ENCODE results near the gene AQP1. TPM values are rescaled to one million over a fixed set of nuclear protein-coding genes. Genes with fewer than 3 reads are reported as not detected.

The AQP1 gene
- total RNA-seq, 1 experiment from 2014 or later = 0.52 TPM

DNA sequence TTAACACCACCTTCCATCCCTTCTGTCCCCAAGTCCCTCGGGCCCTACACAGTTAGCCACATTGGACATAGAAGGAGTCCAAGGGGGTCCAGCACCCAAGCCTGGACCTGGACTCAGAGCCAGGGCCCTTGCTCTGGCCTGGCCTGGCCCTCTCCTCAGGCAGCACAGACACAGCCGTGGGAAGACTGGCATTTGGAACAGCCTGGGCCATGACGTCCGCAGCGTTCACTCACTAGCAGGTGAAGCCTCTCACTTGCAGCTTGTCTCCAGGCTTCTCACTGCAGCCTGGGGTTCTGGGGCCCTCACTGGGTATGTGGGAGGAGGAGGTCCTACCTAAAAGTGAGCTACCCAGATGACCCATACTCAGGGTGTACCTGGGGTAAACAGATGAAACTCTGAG lies 33.7 kb upstream of the AQP1 start:
- ChIA-PET CTCF (no interaction called here), POLR2A (no interaction called here)
- no peak overlapping the region for H3K4me3 ChIP-seq (ENCODE audit: low read depth, low read length)
- TF ChIP-seq, protein P1, sequence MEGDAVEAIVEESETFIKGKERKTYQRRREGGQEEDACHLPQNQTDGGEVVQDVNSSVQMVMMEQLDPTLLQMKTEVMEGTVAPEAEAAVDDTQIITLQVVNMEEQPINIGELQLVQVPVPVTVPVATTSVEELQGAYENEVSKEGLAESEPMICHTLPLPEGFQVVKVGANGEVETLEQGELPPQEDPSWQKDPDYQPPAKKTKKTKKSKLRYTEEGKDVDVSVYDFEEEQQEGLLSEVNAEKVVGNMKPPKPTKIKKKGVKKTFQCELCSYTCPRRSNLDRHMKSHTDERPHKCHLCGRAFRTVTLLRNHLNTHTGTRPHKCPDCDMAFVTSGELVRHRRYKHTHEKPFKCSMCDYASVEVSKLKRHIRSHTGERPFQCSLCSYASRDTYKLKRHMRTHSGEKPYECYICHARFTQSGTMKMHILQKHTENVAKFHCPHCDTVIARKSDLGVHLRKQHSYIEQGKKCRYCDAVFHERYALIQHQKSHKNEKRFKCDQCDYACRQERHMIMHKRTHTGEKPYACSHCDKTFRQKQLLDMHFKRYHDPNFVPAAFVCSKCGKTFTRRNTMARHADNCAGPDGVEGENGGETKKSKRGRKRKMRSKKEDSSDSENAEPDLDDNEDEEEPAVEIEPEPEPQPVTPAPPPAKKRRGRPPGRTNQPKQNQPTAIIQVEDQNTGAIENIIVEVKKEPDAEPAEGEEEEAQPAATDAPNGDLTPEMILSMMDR (IDR thresholded peaks at IDR 0.05; ENCODE audit: insufficient read depth in 1 of 2, low read depth in 1 of 2, low read length in 1 of 2, severe bottlenecking in 1 of 2, unreplicated experiment in 1 of 2) = no peak
- H3K27me3 ChIP-seq (replicated peaks; ENCODE audit: control insufficient read depth, insufficient read depth, low read length) = no peaks in the 10 kb centered on the region
- intact Hi-C loops (cut with micrococcal nuclease; ENCODE audit: unreplicated experiment) = no loop called here
- H3K4me1 ChIP-seq = peaks cover 34% of the 10 kb centered on the region
- H3K36me3 ChIP-seq (ENCODE audit: control insufficient read depth, insufficient read depth, low read length) = no peaks in the 10 kb centered on the region
- Mint-ChIP-seq H3K27me3 (ENCODE audit: insufficient read depth, unreplicated experiment) (no peaks in the 10 kb centered on the region), H3K4me3 (ENCODE audit: unreplicated experiment) (no peak overlapping the region), H3K27ac (ENCODE audit: unreplicated experiment) (no peak overlapping the region), H3K4me1 (ENCODE audit: low read depth, unreplicated experiment) (peaks cover 31% of the 10 kb centered on the region), H3K36me3 (ENCODE audit: insufficient read depth, unreplicated experiment) (peaks cover 4% of the 10 kb centered on the region), H3K9me3 (ENCODE audit: unreplicated experiment) (no peaks in the 10 kb centered on the region)
- no TSS peak for BruUV-seq (replicated peaks)
- DNase-seq = no peak
- no peaks in the 10 kb centered on the region for H3K9me3 ChIP-seq

DNA sequence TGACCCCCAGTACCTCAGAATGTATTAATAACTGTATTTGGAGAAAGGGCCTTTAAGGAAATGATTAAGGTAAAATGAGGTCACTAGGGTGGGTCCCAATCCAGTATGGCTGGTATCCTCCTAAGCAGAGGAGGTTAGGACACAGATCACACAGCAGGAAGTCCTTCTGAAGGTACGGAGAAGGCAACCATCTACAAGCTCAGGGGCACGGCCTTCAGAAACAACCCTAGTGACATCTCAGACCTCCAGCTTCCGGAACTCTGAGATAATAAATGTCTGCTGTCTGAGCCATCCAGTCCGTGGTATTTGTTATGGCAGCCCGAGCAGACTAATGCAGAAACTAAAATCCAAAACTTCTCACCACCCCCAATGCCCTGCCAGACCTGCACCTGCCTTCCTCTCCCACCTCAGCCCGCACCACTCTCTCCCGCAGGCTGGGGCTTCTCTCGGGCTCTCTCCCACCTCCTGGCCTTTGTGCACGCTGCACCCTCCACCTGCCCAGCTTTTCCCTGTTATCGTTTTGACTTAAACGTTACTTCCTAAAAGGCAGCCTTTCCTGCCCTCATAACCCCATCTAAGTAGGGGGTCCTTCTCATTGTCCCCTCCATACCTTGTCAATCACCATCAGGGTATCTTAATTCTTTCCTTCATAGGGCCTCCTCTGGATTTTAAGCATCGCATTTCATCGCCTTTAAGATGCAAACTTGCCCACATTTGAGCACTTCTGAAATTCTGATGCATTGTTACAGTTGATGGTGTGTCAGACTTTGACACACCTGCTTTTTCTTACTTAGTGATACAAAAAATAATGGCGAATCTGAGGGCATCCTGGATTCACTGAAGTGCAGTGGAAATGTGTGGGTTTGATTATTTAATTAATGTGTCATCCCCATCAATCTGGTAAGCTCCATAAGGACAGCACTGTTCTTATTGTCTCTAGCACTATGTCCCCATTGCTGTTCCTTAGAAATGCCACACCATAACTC lies 32.2 kb upstream of the AQP1 start:
- intact Hi-C loops (cut with micrococcal nuclease; ENCODE audit: unreplicated experiment) = loop anchor here (1.0 to 10.0 kb wide), 3 partner anchors 17 to 135 kb away; no protein-coding TSS in a partner anchor
- ChIA-PET POLR2A (no interaction called here), CTCF (interaction anchor here (1.2 kb wide), 1 partner anchor 243 kb away, joined by 4 read pairs; no protein-coding TSS in a partner anchor)
- no peak overlapping the region for H3K4me3 ChIP-seq (ENCODE audit: low read depth, low read length)
- H3K4me1 ChIP-seq = peaks cover 34% of the 10 kb centered on the region
- Mint-ChIP-seq H3K27ac (ENCODE audit: unreplicated experiment) (peak overlapping the region; percentile 6), H3K9me3 (ENCODE audit: unreplicated experiment) (no peaks in the 10 kb centered on the region), H3K4me1 (ENCODE audit: low read depth, unreplicated experiment) (peaks cover 31% of the 10 kb centered on the region), H3K36me3 (ENCODE audit: insufficient read depth, unreplicated experiment) (peaks cover 4% of the 10 kb centered on the region), H3K4me3 (ENCODE audit: unreplicated experiment) (no peak overlapping the region), H3K27me3 (ENCODE audit: insufficient read depth, unreplicated experiment) (no peaks in the 10 kb centered on the region)
- TF ChIP-seq, protein P1 (IDR thresholded peaks at IDR 0.05; ENCODE audit: insufficient read depth in 1 of 2, low read depth in 1 of 2, low read length in 1 of 2, severe bottlenecking in 1 of 2, unreplicated experiment in 1 of 2) = no peak
- no peak for DNase-seq
- no TSS peak for BruUV-seq (replicated peaks)
- no peaks in the 10 kb centered on the region for H3K27me3 ChIP-seq (replicated peaks; ENCODE audit: control insufficient read depth, insufficient read depth, low read length)
- H3K36me3 ChIP-seq (ENCODE audit: control insufficient read depth, insufficient read depth, low read length) = no peaks in the 10 kb centered on the region
- H3K9me3 ChIP-seq = no peaks in the 10 kb centered on the region

DNA sequence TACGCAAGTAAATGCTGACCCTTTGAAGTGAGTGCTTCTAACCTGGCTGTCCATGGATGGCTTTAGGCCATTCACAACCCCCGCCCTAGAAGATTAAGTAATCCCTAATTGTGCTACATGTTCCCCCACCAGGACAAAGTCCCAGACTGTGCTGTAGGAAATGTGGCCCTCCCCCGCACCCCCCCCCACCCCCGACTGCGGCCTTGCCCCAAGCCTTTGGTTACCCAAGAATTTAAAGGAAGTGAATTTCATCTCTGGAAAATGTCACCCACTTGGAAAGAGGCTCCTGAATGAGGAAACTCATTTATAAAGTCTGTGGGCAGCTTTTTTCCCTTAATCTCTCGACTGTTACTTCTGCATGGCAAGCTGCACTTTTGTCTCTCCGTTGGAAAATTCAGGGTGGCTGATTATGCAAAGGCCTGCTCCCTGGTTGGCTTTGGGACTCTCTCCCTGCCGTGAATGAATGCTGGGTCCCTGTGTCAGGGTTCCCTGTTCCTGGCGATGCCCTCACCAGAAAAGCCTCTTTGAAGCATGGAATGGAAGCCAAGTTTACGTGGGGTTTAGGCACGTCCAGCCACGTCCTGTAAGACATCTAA lies 31.4 kb upstream of the AQP1 start:
- ChIA-PET POLR2A (no interaction called here), CTCF (interaction anchor here (0.6 to 1.4 kb wide), 5 partner anchors 9 to 744 kb away, joined by 3 to 4 read pairs (median 3); no protein-coding TSS in a partner anchor)
- no peaks in the 10 kb centered on the region for H3K27me3 ChIP-seq (replicated peaks; ENCODE audit: control insufficient read depth, insufficient read depth, low read length)
- peaks cover 4% of the 10 kb centered on the region for H3K36me3 Mint-ChIP-seq (ENCODE audit: insufficient read depth, unreplicated experiment)
- no peaks in the 10 kb centered on the region for H3K36me3 ChIP-seq (ENCODE audit: control insufficient read depth, insufficient read depth, low read length)
- peak in 1 of 2 experiments; percentile 32 for DNase-seq
- peak overlapping the region; percentile 85 for H3K27ac Mint-ChIP-seq (ENCODE audit: unreplicated experiment)
- TF ChIP-seq, protein P1 (IDR thresholded peaks at IDR 0.05; ENCODE audit: insufficient read depth in 1 of 2, low read depth in 1 of 2, low read length in 1 of 2, severe bottlenecking in 1 of 2, unreplicated experiment in 1 of 2) = no peak
- peaks cover 31% of the 10 kb centered on the region for H3K4me1 Mint-ChIP-seq (ENCODE audit: low read depth, unreplicated experiment)
- H3K27me3 Mint-ChIP-seq (ENCODE audit: insufficient read depth, unreplicated experiment) = no peaks in the 10 kb centered on the region
- H3K9me3 ChIP-seq = no peaks in the 10 kb centered on the region
- H3K4me1 ChIP-seq = peaks cover 34% of the 10 kb centered on the region
- H3K4me3 ChIP-seq (ENCODE audit: low read depth, low read length) = no peak overlapping the region
- intact Hi-C loops (cut with micrococcal nuclease; ENCODE audit: unreplicated experiment) = loop anchor here (1.0 to 10.0 kb wide), 3 partner anchors 16 to 135 kb away; no protein-coding TSS in a partner anchor
- peak overlapping the region; percentile 40 for H3K4me3 Mint-ChIP-seq (ENCODE audit: unreplicated experiment)
- BruUV-seq (replicated peaks) = no TSS peak
- no peaks in the 10 kb centered on the region for H3K9me3 Mint-ChIP-seq (ENCODE audit: unreplicated experiment)

Measured in Caco-2 (cell line).